ENCODE results near the gene ARHGAP26. TPM values are rescaled to one million over a fixed set of nuclear protein-coding genes. Genes with fewer than 3 reads are reported as not detected.

Gene ARHGAP26
- total and polyA plus RNA-seq, 4 donors = 5.4 to 52.3 (median 30.4) TPM

- no peak overlapping the region for H3K9ac ChIP-seq (ENCODE audit: insufficient read depth in 1 of 2, low read length in 2 of 2)
- TF ChIP-seq CTCF (IDR thresholded peaks at IDR 0.05; ENCODE audit: control extremely low read depth, extremely low read depth) = no peak
- peaks cover 0 to 3% (median 0%) of the 10 kb centered on the region in 5 donors for H3K4me1 ChIP-seq (ENCODE audit: control insufficient read depth in 5 of 5, insufficient read depth in 5 of 5, low read length in 5 of 5)
- WGBS, 2 donors = 97 to 99% methylated on average over 4 of the region's 4 CpGs
- H3K9me3 ChIP-seq (ENCODE audit: control insufficient read depth in 4 of 4, insufficient read depth in 3 of 4, low read length in 3 of 4) = no peaks in the 10 kb centered on the region
- H3K27ac ChIP-seq (ENCODE audit: low read depth in 1 of 2, low read length in 1 of 2) = no peak overlapping the region
- no peak overlapping the region for H3K4me3 ChIP-seq
- no peaks in the 10 kb centered on the region for H3K27me3 ChIP-seq (ENCODE audit: control insufficient read depth in 3 of 3, insufficient read depth in 3 of 3, low read length in 2 of 3)
- no peaks in the 10 kb centered on the region for H3K36me3 ChIP-seq (ENCODE audit: control insufficient read depth in 4 of 4, insufficient read depth in 4 of 4, low read length in 4 of 4)
- no peak for ATAC-seq (ENCODE audit: insufficient read depth, low FRiP score)
- no peak for DNase-seq
Observed at GRCh38 chr5:142722896-142723295, 47.3 kb upstream of the ARHGAP26 start.

DNA sequence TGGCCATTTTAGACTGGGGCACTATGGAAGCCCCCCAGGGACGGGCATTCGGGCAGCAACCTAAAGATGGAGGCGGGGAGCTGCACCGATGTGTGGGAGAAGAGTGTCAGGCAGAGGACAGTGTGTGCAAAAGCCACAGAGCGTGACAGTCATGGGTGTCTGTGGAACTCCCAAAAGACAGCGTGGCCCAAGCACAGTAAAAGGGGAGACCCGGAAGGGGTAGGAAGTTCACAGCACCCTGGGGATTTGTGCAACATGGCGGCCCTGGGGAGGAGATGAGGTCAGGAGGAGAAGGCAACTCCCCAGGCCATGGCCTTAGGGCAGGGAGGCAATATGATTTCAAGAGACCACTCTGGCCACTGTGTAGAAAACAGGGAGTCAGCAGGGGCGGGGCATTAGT, 45.4 kb upstream of the ARHGAP26 start:
- DNase-seq (no peak), ATAC-seq (ENCODE audit: insufficient read depth, low FRiP score) (no peak)
- H3K27me3 ChIP-seq (ENCODE audit: control insufficient read depth in 3 of 3, insufficient read depth in 3 of 3, low read length in 2 of 3) = no peaks in the 10 kb centered on the region
- TF ChIP-seq CTCF (IDR thresholded peaks at IDR 0.05; ENCODE audit: control extremely low read depth, extremely low read depth) = no peak
- H3K9me3 ChIP-seq (ENCODE audit: control insufficient read depth in 4 of 4, insufficient read depth in 3 of 4, low read length in 3 of 4) = no peaks in the 10 kb centered on the region
- H3K27ac ChIP-seq (ENCODE audit: low read depth in 1 of 2, low read length in 1 of 2) = no peak overlapping the region
- WGBS, 2 donors = 94 to 96% methylated on average over 9 of the region's 9 CpGs
- H3K9ac ChIP-seq (ENCODE audit: insufficient read depth in 1 of 2, low read length in 2 of 2) = no peak overlapping the region
- no peaks in the 10 kb centered on the region for H3K36me3 ChIP-seq (ENCODE audit: control insufficient read depth in 4 of 4, insufficient read depth in 4 of 4, low read length in 4 of 4)
- no peak overlapping the region for H3K4me3 ChIP-seq
- H3K4me1 ChIP-seq (ENCODE audit: control insufficient read depth in 5 of 5, insufficient read depth in 5 of 5, low read length in 5 of 5) = peaks cover 0 to 3% (median 0%) of the 10 kb centered on the region in 5 donors

GRCh38 chr5:142725231-142726187, 44.7 kb upstream of the ARHGAP26 start:
- ATAC-seq (ENCODE audit: insufficient read depth, low FRiP score) (no peak), DNase-seq (no peak)
- Histone ChIP-seq H3K27ac (ENCODE audit: low read depth in 1 of 2, low read length in 1 of 2) (no peak overlapping the region), H3K9me3 (ENCODE audit: control insufficient read depth in 4 of 4, insufficient read depth in 3 of 4, low read length in 3 of 4) (no peaks in the 10 kb centered on the region), H3K4me3 (no peak overlapping the region), H3K27me3 (ENCODE audit: control insufficient read depth in 3 of 3, insufficient read depth in 3 of 3, low read length in 2 of 3) (no peaks in the 10 kb centered on the region), H3K36me3 (ENCODE audit: control insufficient read depth in 4 of 4, insufficient read depth in 4 of 4, low read length in 4 of 4) (no peaks in the 10 kb centered on the region), H3K4me1 (ENCODE audit: control insufficient read depth in 5 of 5, insufficient read depth in 5 of 5, low read length in 5 of 5) (peaks cover 0 to 3% (median 0%) of the 10 kb centered on the region in 5 donors), H3K9ac (ENCODE audit: insufficient read depth in 1 of 2, low read length in 2 of 2) (no peak overlapping the region)
- 67 to 75% methylated on average over 4 of the region's 4 CpGs for WGBS, 2 donors
- TF ChIP-seq CTCF (IDR thresholded peaks at IDR 0.05; ENCODE audit: control extremely low read depth, extremely low read depth) = no peak

Measured in lung (tissue), 12 donors.